ACC112 (cell line): ENCODE measurements around the gene DENND4A.

ENCODE experiments used
- H2AFZ ChIP-seq: fragments of 200-600 bp; sonication (generic); one replicate; pipeline ENCODE4 v1.6.0; 2017; ENCODE audit warnings: antibody characterized with exemption, low read length; ENCODE audit not compliant: unreplicated experiment
- H3K27ac ChIP-seq: fragments of 200-600 bp; sonication (generic); 2 replicates; pipeline ENCODE4 v1.5.1; 2014; ENCODE audit warnings: low read depth, mild to moderate bottlenecking, antibody characterized with exemption, low read length, moderate library complexity
- H3K27me3 ChIP-seq: fragments of 200-600 bp; sonication (generic); 2 replicates; pipeline ENCODE4 v1.6.1; 2014; ENCODE audit warnings: mild to moderate bottlenecking, antibody characterized with exemption, low read length, moderate library complexity, mixed read lengths; ENCODE audit not compliant: insufficient read depth
- H3K36me3 ChIP-seq: fragments of 200-600 bp; sonication (generic); 2 replicates; pipeline ENCODE4 v1.6.1; 2016; ENCODE audit warnings: mild to moderate bottlenecking, antibody characterized with exemption, low read length, moderate library complexity, mixed read lengths; ENCODE audit not compliant: insufficient read depth
- H3K4me1 ChIP-seq: fragments of 200-600 bp; sonication (generic); one replicate; pipeline ENCODE4 v1.6.1; 2016; ENCODE audit warnings: low read length, mixed read lengths; ENCODE audit not compliant: insufficient read depth, unreplicated experiment, control insufficient read depth
- H3K4me3 ChIP-seq: fragments of 200-600 bp; sonication (generic); 2 replicates; pipeline ENCODE4 v1.5.1; 2014; ENCODE audit warnings: mild to moderate bottlenecking, low read depth, low read length
- H3K79me2 ChIP-seq: fragments of 200-600 bp; sonication (generic); one replicate; pipeline ENCODE4 v1.6.0; 2016; ENCODE audit warnings: low read length; ENCODE audit not compliant: control insufficient read depth, unreplicated experiment, insufficient read depth

DENND4A gene

GRCh38 chr15:65724464-65725215, 67.5 kb downstream of the DENND4A start:
- no peaks in the 10 kb centered on the region for H3K27me3 ChIP-seq
- H3K36me3 ChIP-seq = peaks cover 3% of the 10 kb centered on the region; the same call in 1 of the 2 replicates
- H3K79me2 ChIP-seq = no peaks in the 10 kb centered on the region
- H3K4me3 ChIP-seq = no peak overlapping the region
- no peaks in the 10 kb centered on the region for H3K4me1 ChIP-seq
- H3K27ac ChIP-seq = no peak overlapping the region
- H2AFZ ChIP-seq = no peak overlapping the region

GRCh38 chr15:65723876-65724275, 68.2 kb downstream of the DENND4A start:
- Histone ChIP-seq H3K27ac (no peak overlapping the region), H3K27me3 (no peaks in the 10 kb centered on the region), H3K79me2 (no peaks in the 10 kb centered on the region), H3K36me3 (peaks cover 4% of the 10 kb centered on the region; the same call in 1 of the 2 replicates), H3K4me1 (no peaks in the 10 kb centered on the region), H2AFZ (no peak overlapping the region), H3K4me3 (no peak overlapping the region)

GRCh38 chr15:65722191-65722590, 69.9 kb downstream of the DENND4A start:
- Histone ChIP-seq H3K4me1 (no peaks in the 10 kb centered on the region), H3K27ac (no peak overlapping the region), H3K36me3 (peaks cover 4% of the 10 kb centered on the region; the same call in 1 of the 2 replicates), H3K27me3 (no peaks in the 10 kb centered on the region), H2AFZ (no peak overlapping the region), H3K4me3 (no peak overlapping the region), H3K79me2 (no peaks in the 10 kb centered on the region)

- Histone ChIP-seq H3K79me2 (no peaks in the 10 kb centered on the region), H2AFZ (no peak overlapping the region), H3K4me3 (no peak overlapping the region), H3K27me3 (no peaks in the 10 kb centered on the region), H3K27ac (no peak overlapping the region), H3K4me1 (no peaks in the 10 kb centered on the region), H3K36me3 (peaks cover 23% of the 10 kb centered on the region)
These were observed 79.7 kb downstream of the DENND4A start for GRCh38 chr15:65712415-65712814.

- H3K27me3 ChIP-seq = no peaks in the 10 kb centered on the region
- no peak overlapping the region for H2AFZ ChIP-seq
- H3K79me2 ChIP-seq = no peaks in the 10 kb centered on the region
- H3K4me3 ChIP-seq = no peak overlapping the region
- H3K27ac ChIP-seq = no peak overlapping the region
- peaks cover 19% of the 10 kb centered on the region for H3K36me3 ChIP-seq
- H3K4me1 ChIP-seq = no peaks in the 10 kb centered on the region
These were observed 97.0 kb downstream of the DENND4A start for GRCh38 chr15:65695081-65695480.

- Histone ChIP-seq H3K27me3 (no peaks in the 10 kb centered on the region), H3K4me3 (no peak overlapping the region), H2AFZ (no peak overlapping the region), H3K36me3 (peaks cover 26% of the 10 kb centered on the region), H3K79me2 (no peaks in the 10 kb centered on the region), H3K27ac (no peak overlapping the region), H3K4me1 (no peaks in the 10 kb centered on the region)
These were observed 101.3 kb downstream of the DENND4A start for GRCh38 chr15:65690778-65691177.

- H3K27me3 ChIP-seq = no peaks in the 10 kb centered on the region
- peaks cover 26% of the 10 kb centered on the region for H3K36me3 ChIP-seq
- H3K4me3 ChIP-seq = no peak overlapping the region
- no peak overlapping the region for H2AFZ ChIP-seq
- no peaks in the 10 kb centered on the region for H3K79me2 ChIP-seq
- H3K27ac ChIP-seq = no peak overlapping the region
- H3K4me1 ChIP-seq = no peaks in the 10 kb centered on the region
These were observed 101.9 kb downstream of the DENND4A start for GRCh38 chr15:65690173-65690572.

GRCh38 chr15:65688462-65688861, 103.6 kb downstream of the DENND4A start:
- Histone ChIP-seq H3K4me1 (no peaks in the 10 kb centered on the region), H3K36me3 (peaks cover 26% of the 10 kb centered on the region), H3K4me3 (no peak overlapping the region), H2AFZ (no peak overlapping the region), H3K27me3 (no peaks in the 10 kb centered on the region), H3K79me2 (no peaks in the 10 kb centered on the region), H3K27ac (no peak overlapping the region)

GRCh38 chr15:65682404-65682911, 109.6 kb downstream of the DENND4A start:
- no peaks in the 10 kb centered on the region for H3K79me2 ChIP-seq
- H3K4me1 ChIP-seq = no peaks in the 10 kb centered on the region
- H3K4me3 ChIP-seq = no peak overlapping the region
- H3K36me3 ChIP-seq = peaks cover 2% of the 10 kb centered on the region; the same call in 1 of the 2 replicates
- no peaks in the 10 kb centered on the region for H3K27me3 ChIP-seq
- no peak overlapping the region for H2AFZ ChIP-seq
- H3K27ac ChIP-seq = no peak overlapping the region

- no peaks in the 10 kb centered on the region for H3K79me2 ChIP-seq
- no peaks in the 10 kb centered on the region for H3K4me1 ChIP-seq
- no peak overlapping the region for H3K4me3 ChIP-seq
- no peaks in the 10 kb centered on the region for H3K36me3 ChIP-seq
- H3K27me3 ChIP-seq = no peaks in the 10 kb centered on the region
- H3K27ac ChIP-seq = no peak overlapping the region
- H2AFZ ChIP-seq = no peak overlapping the region
These were observed 111.5 kb downstream of the DENND4A start for GRCh38 chr15:65680544-65680943.

GRCh38 chr15:65676123-65676522, 116.0 kb downstream of the DENND4A start:
- Histone ChIP-seq H3K27me3 (no peaks in the 10 kb centered on the region), H3K4me3 (no peak overlapping the region), H3K4me1 (no peaks in the 10 kb centered on the region), H3K27ac (no peak overlapping the region), H3K79me2 (no peaks in the 10 kb centered on the region), H3K36me3 (no peaks in the 10 kb centered on the region), H2AFZ (no peak overlapping the region)
